Measurements from ENCODE around the gene PPRC1.

PPRC1 gene

DNA sequence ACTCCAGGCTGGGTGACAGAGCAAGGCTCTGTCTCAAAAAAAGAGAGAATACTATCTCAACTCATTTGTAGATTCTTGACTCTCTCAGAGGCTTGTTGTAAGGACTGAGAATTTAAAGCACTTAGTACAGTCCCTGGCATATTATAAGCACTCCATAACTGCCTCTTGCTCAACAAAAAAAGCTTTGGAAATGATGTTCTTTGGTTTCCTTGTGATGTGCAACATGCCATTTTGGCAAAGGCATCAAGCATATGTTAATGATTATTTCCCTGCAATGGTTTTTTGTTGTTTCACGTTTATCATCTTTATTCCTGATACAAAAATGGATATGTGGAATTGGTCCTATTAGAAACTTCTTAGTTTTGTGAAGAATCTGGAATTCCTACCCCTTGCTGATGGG lies 35.0 kb downstream of the PPRC1 start:
- H3K9me3 ChIP-seq (ENCODE audit: insufficient read depth, low read length) = no peaks in the 10 kb centered on the region
- TF ChIP-seq CTCF (IDR thresholded peaks at IDR 0.05; ENCODE audit: insufficient read depth, low read length, poor library complexity, severe bottlenecking) = no peak
- TF ChIP-seq EZH2phosphoT487 (conservative IDR thresholded peaks at IDR 0.05; ENCODE audit: low read length) = no peak
- no peaks in the 10 kb centered on the region for H3K9me2 ChIP-seq (replicated peaks; ENCODE audit: insufficient read depth, low read length)
- no peaks in the 10 kb centered on the region for H4K20me1 ChIP-seq (ENCODE audit: low read depth, low read length)
- H3K27me3 ChIP-seq (ENCODE audit: low read length) = no peaks in the 10 kb centered on the region
- H3K4me3 ChIP-seq (ENCODE audit: insufficient read depth, low read length, poor library complexity, severe bottlenecking) = no peak overlapping the region
- H2AFZ ChIP-seq (ENCODE audit: low read depth, low read length, severe bottlenecking) = no peak overlapping the region
- H3K4me2 ChIP-seq (ENCODE audit: low read depth, low read length, poor library complexity, severe bottlenecking) = no peak overlapping the region
- H3K27ac ChIP-seq (ENCODE audit: low read depth, low read length) = no peak overlapping the region
- H3K9ac ChIP-seq (ENCODE audit: low read length) = no peak overlapping the region
- peaks cover 20% of the 10 kb centered on the region; the same call in 1 of the 2 replicates for H3F3A ChIP-seq (ENCODE audit: insufficient read depth)
- H3K79me2 ChIP-seq (ENCODE audit: insufficient read depth, low read length) = no peaks in the 10 kb centered on the region
- H3K36me3 ChIP-seq (ENCODE audit: low read length) = peaks cover 5% of the 10 kb centered on the region

DNA sequence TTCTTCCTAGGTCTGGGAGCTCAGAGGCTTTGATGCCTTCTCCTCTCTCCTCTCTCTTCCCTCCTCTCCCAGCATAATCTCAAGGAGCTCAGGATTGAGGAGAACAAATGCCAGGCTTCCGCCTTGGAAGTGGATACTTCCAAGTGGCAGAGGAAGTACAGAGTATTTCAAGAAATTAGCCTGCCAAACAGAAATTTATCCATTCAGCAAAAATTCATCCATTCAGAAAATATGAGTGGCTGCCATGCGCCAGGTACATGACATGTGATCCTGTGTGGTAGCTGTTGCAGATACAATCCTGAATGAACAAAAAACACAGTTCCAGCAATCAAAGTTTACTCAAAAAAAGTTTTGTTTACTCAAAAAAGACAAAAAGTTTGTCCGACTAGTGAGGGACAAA lies 37.8 kb downstream of the PPRC1 start:
- Histone ChIP-seq H3K79me2 (ENCODE audit: insufficient read depth, low read length) (no peaks in the 10 kb centered on the region), H3F3A (ENCODE audit: insufficient read depth) (peaks cover 7% of the 10 kb centered on the region; the same call in 1 of the 2 replicates), H4K20me1 (ENCODE audit: low read depth, low read length) (no peaks in the 10 kb centered on the region), H3K36me3 (ENCODE audit: low read length) (no peaks in the 10 kb centered on the region), H3K9ac (ENCODE audit: low read length) (no peak overlapping the region), H3K9me3 (ENCODE audit: insufficient read depth, low read length) (no peaks in the 10 kb centered on the region), H3K4me2 (ENCODE audit: low read depth, low read length, poor library complexity, severe bottlenecking) (no peak overlapping the region), H3K9me2 (replicated peaks; ENCODE audit: insufficient read depth, low read length) (no peaks in the 10 kb centered on the region), H3K4me3 (ENCODE audit: insufficient read depth, low read length, poor library complexity, severe bottlenecking) (no peak overlapping the region), H3K27me3 (ENCODE audit: low read length) (no peaks in the 10 kb centered on the region), H3K27ac (ENCODE audit: low read depth, low read length) (no peak overlapping the region), H2AFZ (ENCODE audit: low read depth, low read length, severe bottlenecking) (no peak overlapping the region)
- no peak for TF ChIP-seq CTCF (IDR thresholded peaks at IDR 0.05; ENCODE audit: insufficient read depth, low read length, poor library complexity, severe bottlenecking)
- TF ChIP-seq EZH2phosphoT487 (conservative IDR thresholded peaks at IDR 0.05; ENCODE audit: low read length) = no peak

DNA sequence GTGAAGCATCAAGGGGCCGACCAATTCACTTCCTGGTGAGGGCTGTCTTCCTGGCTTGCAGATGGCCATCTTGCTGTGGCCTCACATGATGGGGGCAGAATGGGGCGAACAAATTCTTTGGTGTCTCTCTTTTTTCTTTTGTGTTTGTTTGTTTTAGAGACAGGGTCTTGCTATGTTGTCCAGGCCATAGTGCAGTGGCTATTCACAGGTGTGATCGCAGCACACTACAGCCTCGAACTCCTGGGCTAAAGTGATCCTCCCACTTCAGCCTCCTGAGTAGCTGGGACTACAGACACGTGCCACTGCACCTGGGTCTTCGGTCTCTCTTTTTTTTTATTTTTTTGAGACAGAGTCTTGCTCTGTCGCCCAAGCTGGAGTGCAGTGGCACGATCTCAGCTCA lies 39.4 kb downstream of the PPRC1 start:
- Histone ChIP-seq H3K36me3 (ENCODE audit: low read length) (no peaks in the 10 kb centered on the region), H3K9me2 (replicated peaks; ENCODE audit: insufficient read depth, low read length) (no peaks in the 10 kb centered on the region), H3K27ac (ENCODE audit: low read depth, low read length) (no peak overlapping the region), H3K4me3 (ENCODE audit: insufficient read depth, low read length, poor library complexity, severe bottlenecking) (no peak overlapping the region), H3K9ac (ENCODE audit: low read length) (no peak overlapping the region), H3K4me2 (ENCODE audit: low read depth, low read length, poor library complexity, severe bottlenecking) (no peak overlapping the region), H2AFZ (ENCODE audit: low read depth, low read length, severe bottlenecking) (no peak overlapping the region), H4K20me1 (ENCODE audit: low read depth, low read length) (no peaks in the 10 kb centered on the region), H3K9me3 (ENCODE audit: insufficient read depth, low read length) (no peaks in the 10 kb centered on the region), H3K27me3 (ENCODE audit: low read length) (no peaks in the 10 kb centered on the region), H3K79me2 (ENCODE audit: insufficient read depth, low read length) (no peaks in the 10 kb centered on the region), H3F3A (ENCODE audit: insufficient read depth) (no peaks in the 10 kb centered on the region)
- TF ChIP-seq EZH2phosphoT487 (conservative IDR thresholded peaks at IDR 0.05; ENCODE audit: low read length) = no peak
- no peak for TF ChIP-seq CTCF (IDR thresholded peaks at IDR 0.05; ENCODE audit: insufficient read depth, low read length, poor library complexity, severe bottlenecking)
